D721Med (cell line): ENCODE measurements around the gene DNAJC17.

ENCODE experiments used
- DNase-seq: peaks from one replicate; pipeline ENCODE4 v3.0.0; 2011; ENCODE audit warnings: low spot score; ENCODE audit not compliant: insufficient read length
- FAIRE-seq: peaks from 2 replicates; lab custom pipeline; 2011; peaks lifted over from hg19 to GRCh38; lab: Jason Lieb, UNC
- TF ChIP-seq, protein P1 (sequence below): IDR thresholded peaks from 2 replicates; pipeline ENCODE4 v1.5.1; 2012; ENCODE audit warnings: mild to moderate bottlenecking, control low read depth; ENCODE audit not compliant: insufficient read depth; ENCODE audit errors: missing control alignments

The DNAJC17 gene

DNA sequence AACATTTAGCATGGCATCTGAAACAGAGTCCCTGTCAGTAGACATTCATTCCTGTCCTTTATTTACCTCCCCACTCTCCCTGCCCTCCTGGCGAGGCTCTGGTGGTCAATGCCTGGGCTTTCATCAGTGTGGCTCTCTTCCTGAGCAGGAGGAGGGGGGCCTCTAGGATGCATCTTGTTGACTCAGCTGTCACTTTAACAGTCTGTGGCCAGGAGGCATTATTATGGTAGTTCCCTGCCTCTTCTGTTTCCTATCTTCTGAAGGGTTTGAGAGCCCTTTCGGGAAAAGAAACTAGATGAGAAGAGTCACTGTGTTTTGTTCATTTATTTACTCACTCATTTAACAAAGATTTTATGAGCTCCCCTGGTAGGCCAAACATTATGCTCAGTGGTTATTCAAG lies 23.6 kb upstream of the DNAJC17 start:
- no peak for DNase-seq
- FAIRE-seq, result no peak

DNA sequence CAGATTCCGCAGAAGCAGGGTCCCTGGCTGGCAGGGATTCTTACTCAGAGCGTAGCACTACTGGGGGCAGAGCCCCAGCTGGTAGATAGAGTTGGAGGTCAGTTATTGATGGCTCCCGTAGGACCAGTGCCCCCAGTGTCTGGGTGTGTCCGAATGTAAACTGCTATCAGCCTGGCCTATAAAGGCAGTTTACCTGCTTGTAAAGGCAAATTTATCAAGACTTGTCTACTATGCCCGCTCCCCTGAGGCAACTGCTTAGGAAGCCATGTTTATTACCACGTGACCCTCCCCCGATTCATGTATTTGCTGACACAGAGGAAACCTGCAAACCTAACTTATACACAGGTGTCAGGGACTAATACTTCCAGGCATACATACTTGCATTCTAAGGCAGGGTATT lies 21.8 kb upstream of the DNAJC17 start:
- DNase-seq (no peak), FAIRE-seq (no peak)
- TF ChIP-seq, protein P1, sequence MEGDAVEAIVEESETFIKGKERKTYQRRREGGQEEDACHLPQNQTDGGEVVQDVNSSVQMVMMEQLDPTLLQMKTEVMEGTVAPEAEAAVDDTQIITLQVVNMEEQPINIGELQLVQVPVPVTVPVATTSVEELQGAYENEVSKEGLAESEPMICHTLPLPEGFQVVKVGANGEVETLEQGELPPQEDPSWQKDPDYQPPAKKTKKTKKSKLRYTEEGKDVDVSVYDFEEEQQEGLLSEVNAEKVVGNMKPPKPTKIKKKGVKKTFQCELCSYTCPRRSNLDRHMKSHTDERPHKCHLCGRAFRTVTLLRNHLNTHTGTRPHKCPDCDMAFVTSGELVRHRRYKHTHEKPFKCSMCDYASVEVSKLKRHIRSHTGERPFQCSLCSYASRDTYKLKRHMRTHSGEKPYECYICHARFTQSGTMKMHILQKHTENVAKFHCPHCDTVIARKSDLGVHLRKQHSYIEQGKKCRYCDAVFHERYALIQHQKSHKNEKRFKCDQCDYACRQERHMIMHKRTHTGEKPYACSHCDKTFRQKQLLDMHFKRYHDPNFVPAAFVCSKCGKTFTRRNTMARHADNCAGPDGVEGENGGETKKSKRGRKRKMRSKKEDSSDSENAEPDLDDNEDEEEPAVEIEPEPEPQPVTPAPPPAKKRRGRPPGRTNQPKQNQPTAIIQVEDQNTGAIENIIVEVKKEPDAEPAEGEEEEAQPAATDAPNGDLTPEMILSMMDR, result no peak

More for the DNA sequence above, 23.6 kb upstream of the DNAJC17 start:
- TF ChIP-seq, protein P1, result no peak

GRCh38 chr15:40828447-40829036 lies 21.3 kb upstream of the DNAJC17 start, which contains the start of gene PPP1R14D:
Gene PPP1R14D, minus strand, starts transcription at chr15:40828708. Its CDS starts 67 bp downstream, at chr15:40828641.
- TF ChIP-seq, protein P1, result no peak
- DNase-seq, result no peak
- no peak for FAIRE-seq

DNA sequence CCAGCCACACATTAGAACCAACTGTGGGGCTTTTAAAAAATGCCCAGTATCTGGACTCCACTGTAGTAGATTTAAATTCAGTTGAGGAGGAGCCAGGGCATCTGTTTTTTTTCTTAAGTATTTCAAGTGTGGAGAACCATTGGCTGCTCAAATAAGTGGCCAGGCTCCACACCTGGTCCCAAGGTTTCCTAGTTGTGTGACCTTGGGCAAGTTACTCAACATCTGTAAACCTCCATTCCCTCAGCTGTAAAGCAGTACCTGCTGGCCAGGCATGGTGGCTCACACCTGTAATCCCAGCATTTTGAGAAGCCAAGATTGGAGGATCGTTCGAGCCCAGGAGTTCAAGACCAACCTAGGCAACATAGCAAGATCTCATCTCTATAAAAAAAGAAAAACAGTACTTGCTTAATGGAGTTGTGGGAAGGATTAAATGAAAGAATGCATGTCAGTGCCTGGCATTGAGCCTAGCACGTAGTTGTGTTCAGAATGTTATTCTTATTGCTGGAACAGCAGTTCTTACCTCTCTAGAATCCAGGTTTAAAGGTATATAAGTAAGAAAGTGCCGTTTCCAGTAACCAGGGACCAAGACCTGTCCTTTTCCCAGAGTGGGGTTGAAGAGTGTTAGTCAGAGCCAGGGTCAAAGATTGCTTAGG lies 19.3 kb upstream of the DNAJC17 start:
- FAIRE-seq (no peak), DNase-seq (no peak)
- TF ChIP-seq, protein P1, result no peak

DNA sequence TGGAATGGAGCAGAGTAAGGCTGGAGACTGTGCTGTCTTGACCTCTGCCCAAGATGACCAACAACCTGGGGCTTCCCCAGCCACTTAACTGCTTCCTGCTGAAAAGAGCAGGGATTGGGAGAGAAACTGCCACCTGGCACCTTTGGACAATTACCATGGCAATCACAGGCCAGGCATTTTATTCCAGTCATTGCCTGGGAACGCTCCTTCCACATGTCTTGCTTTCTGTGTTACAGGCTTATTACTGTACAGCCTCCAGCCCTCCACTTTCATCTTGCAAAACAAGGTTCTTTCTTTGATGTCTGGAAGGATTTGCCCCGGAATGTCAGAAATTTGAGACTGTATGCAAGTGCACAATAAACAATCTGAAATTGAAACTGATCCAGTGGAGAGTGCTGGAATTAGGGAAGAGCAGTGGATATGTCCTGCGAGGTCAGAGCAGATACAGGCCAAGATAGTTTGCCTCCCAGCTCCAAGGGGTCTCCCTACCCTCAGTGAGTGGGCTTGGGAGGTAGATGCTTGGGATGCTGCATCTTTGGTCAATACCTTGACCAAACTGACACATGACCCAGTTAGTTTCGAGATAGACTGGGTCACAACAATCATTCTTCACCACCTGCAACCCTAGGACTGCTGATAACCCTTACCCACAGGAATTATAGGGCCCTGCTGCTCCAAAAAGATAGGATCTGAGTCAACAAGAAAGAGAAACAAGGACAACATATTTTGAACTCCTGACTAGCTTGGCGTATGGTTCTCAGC lies 18.6 kb upstream of the DNAJC17 start:
- TF ChIP-seq, protein P1, result no peak
- no peak for FAIRE-seq
- no peak for DNase-seq

DNA sequence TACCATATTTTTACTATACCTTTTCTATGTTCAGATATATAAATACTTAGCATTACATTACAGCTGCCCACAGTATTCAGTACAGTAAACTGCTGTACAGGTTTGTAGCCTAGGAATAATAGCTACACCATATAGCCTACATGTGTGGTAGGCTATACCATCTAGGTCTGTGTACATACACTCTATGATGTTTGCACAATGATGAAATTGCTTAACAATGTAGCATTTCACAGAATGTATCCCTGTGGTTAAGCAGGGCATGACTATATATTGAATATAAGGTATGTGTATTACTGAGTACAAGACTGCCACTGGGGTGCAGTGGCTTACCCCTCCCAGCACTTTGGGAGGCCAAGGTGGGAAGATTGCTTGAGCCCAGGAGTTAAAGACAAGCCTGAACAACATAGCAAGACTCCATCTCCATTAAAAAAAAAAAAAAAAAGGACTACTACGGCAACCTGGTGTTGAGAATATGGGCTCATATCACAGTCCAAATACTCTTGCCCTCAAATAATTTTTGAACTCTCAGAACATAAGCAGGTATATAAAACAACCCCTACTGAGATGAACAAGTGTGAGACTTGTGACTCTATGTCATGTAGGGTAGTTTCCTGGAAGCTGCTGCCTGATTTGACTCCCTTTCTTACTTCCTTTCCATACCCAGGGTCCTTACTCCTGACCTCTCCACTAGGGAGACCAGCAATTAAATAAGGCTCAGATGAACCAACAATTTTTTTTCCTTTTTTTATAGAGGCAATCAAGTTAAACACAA lies 16.5 kb upstream of the DNAJC17 start:
- no peak for FAIRE-seq
- TF ChIP-seq, protein P1, result no peak
- DNase-seq, result no peak
